ENCODE results near the gene ATG14. TPM values are rescaled to one million over a fixed set of nuclear protein-coding genes. Genes with fewer than 3 reads are reported as not detected.

Gene ATG14
- total and polyA plus RNA-seq, 2 experiments from 2014 or later: 7.3 to 15.2 TPM

DNA sequence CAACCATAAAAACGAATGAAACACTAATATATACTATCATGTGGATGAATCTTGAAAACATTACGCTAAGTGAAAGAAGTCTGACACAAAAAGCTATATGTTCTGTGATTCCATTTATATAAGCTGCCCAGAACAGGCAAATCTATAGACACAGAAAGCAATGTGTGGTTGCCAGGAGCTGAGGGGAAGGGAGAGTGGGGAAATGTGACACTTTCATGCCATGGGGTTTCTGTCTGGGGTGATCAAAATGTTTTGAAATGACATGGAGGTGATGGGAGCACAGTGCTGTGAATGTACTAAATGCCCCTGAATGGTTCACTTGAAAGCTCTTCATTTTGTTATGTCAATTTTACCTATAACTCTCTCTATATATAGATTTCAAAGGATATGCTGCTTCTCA lies 30.1 kb downstream of the ATG14 start:
- Mint-ChIP-seq H3K9me3 (no peaks in the 10 kb centered on the region), H3K27ac (no peak overlapping the region), H3K4me1 (no peaks in the 10 kb centered on the region), H3K27me3 (ENCODE audit: insufficient read depth, low read depth, poor library complexity) (no peaks in the 10 kb centered on the region), H3K36me3 (ENCODE audit: low read depth) (peaks cover 28% of the 10 kb centered on the region), H3K4me3 (no peak overlapping the region)
- Histone ChIP-seq H3K4me1 (ENCODE audit: insufficient read depth) (no peaks in the 10 kb centered on the region), H3K9me2 (ENCODE audit: insufficient read depth) (no peaks in the 10 kb centered on the region), H4K20me1 (replicated peaks; ENCODE audit: insufficient read depth) (peaks cover 3% of the 10 kb centered on the region), H3K79me2 (replicated peaks; ENCODE audit: insufficient read depth) (no peaks in the 10 kb centered on the region), H3K4me3 (no peak overlapping the region), H3K27me3 (ENCODE audit: insufficient read depth) (no peaks in the 10 kb centered on the region), H3K36me3 (ENCODE audit: insufficient read depth) (peaks cover 19% of the 10 kb centered on the region), H3K4me2 (no peak overlapping the region), H3F3A (replicated peaks; ENCODE audit: low read depth) (no peaks in the 10 kb centered on the region), H2AFZ (no peak overlapping the region), H3K27ac (ENCODE audit: low read depth) (no peak overlapping the region)
- DNase-seq (ENCODE audit: low spot score): no peak
- no peak for ATAC-seq
- TF ChIP-seq EZH2 (IDR thresholded peaks at IDR 0.05; ENCODE audit: low read depth, unreplicated experiment) (no peak), STAT1 (IDR thresholded peaks at IDR 0.05; ENCODE audit: unreplicated experiment) (no peak), ZNF331 (CRISPR knock-in tag; IDR thresholded peaks at IDR 0.05; ENCODE audit: low read depth) (no peak), ZNF114 (CRISPR knock-in tag; IDR thresholded peaks at IDR 0.05) (no peak), POLR2AphosphoS5 (IDR thresholded peaks at IDR 0.05; ENCODE audit: low read depth) (no peak), CREB1 (CRISPR knock-in tag; IDR thresholded peaks at IDR 0.05; ENCODE audit: low read depth) (no peak), EZH2phosphoT487 (IDR thresholded peaks at IDR 0.05; ENCODE audit: unreplicated experiment) (no peak), NANOG (IDR thresholded peaks at IDR 0.05; ENCODE audit: borderline replicate concordance) (no peak), JUNB (IDR thresholded peaks at IDR 0.05; ENCODE audit: unreplicated experiment) (no peak)
- TF ChIP-seq, protein P1, sequence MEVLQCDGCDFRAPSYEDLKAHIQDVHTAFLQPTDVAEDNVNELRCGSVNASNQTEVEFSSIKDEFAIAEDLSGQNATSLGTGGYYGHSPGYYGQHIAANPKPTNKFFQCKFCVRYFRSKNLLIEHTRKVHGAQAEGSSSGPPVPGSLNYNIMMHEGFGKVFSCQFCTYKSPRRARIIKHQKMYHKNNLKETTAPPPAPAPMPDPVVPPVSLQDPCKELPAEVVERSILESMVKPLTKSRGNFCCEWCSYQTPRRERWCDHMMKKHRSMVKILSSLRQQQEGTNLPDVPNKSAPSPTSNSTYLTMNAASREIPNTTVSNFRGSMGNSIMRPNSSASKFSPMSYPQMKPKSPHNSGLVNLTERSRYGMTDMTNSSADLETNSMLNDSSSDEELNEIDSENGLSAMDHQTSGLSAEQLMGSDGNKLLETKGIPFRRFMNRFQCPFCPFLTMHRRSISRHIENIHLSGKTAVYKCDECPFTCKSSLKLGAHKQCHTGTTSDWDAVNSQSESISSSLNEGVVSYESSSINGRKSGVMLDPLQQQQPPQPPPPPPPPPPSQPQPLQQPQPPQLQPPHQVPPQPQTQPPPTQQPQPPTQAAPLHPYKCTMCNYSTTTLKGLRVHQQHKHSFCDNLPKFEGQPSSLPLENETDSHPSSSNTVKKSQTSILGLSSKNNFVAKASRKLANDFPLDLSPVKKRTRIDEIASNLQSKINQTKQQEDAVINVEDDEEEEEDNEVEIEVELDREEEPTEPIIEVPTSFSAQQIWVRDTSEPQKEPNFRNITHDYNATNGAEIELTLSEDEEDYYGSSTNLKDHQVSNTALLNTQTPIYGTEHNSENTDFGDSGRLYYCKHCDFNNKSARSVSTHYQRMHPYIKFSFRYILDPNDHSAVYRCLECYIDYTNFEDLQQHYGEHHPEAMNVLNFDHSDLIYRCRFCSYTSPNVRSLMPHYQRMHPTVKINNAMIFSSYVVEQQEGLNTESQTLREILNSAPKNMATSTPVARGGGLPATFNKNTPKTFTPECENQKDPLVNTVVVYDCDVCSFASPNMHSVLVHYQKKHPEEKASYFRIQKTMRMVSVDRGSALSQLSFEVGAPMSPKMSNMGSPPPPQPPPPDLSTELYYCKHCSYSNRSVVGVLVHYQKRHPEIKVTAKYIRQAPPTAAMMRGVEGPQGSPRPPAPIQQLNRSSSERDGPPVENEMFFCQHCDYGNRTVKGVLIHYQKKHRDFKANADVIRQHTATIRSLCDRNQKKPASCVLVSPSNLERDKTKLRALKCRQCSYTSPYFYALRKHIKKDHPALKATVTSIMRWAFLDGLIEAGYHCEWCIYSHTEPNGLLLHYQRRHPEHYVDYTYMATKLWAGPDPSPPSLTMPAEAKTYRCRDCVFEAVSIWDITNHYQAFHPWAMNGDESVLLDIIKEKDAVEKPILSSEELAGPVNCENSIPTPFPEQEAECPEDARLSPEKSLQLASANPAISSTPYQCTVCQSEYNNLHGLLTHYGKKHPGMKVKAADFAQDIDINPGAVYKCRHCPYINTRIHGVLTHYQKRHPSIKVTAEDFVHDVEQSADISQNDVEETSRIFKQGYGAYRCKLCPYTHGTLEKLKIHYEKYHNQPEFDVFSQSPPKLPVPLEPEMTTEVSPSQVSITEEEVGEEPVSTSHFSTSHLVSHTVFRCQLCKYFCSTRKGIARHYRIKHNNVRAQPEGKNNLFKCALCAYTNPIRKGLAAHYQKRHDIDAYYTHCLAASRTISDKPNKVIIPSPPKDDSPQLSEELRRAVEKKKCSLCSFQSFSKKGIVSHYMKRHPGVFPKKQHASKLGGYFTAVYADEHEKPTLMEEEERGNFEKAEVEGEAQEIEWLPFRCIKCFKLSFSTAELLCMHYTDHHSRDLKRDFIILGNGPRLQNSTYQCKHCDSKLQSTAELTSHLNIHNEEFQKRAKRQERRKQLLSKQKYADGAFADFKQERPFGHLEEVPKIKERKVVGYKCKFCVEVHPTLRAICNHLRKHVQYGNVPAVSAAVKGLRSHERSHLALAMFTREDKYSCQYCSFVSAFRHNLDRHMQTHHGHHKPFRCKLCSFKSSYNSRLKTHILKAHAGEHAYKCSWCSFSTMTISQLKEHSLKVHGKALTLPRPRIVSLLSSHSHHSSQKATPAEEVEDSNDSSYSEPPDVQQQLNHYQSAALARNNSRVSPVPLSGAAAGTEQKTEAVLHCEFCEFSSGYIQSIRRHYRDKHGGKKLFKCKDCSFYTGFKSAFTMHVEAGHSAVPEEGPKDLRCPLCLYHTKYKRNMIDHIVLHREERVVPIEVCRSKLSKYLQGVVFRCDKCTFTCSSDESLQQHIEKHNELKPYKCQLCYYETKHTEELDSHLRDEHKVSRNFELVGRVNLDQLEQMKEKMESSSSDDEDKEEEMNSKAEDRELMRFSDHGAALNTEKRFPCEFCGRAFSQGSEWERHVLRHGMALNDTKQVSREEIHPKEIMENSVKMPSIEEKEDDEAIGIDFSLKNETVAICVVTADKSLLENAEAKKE (CRISPR knock-in tag; IDR thresholded peaks at IDR 0.05): no peak
- TF ChIP-seq, protein P2, sequence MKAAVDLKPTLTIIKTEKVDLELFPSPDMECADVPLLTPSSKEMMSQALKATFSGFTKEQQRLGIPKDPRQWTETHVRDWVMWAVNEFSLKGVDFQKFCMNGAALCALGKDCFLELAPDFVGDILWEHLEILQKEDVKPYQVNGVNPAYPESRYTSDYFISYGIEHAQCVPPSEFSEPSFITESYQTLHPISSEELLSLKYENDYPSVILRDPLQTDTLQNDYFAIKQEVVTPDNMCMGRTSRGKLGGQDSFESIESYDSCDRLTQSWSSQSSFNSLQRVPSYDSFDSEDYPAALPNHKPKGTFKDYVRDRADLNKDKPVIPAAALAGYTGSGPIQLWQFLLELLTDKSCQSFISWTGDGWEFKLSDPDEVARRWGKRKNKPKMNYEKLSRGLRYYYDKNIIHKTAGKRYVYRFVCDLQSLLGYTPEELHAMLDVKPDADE (IDR thresholded peaks at IDR 0.05): no peak
- TF ChIP-seq, protein P3, sequence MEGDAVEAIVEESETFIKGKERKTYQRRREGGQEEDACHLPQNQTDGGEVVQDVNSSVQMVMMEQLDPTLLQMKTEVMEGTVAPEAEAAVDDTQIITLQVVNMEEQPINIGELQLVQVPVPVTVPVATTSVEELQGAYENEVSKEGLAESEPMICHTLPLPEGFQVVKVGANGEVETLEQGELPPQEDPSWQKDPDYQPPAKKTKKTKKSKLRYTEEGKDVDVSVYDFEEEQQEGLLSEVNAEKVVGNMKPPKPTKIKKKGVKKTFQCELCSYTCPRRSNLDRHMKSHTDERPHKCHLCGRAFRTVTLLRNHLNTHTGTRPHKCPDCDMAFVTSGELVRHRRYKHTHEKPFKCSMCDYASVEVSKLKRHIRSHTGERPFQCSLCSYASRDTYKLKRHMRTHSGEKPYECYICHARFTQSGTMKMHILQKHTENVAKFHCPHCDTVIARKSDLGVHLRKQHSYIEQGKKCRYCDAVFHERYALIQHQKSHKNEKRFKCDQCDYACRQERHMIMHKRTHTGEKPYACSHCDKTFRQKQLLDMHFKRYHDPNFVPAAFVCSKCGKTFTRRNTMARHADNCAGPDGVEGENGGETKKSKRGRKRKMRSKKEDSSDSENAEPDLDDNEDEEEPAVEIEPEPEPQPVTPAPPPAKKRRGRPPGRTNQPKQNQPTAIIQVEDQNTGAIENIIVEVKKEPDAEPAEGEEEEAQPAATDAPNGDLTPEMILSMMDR (conservative IDR thresholded peaks at IDR 0.05; ENCODE audit: low read depth in 2 of 2): no peak
- TF ChIP-seq, protein P4, sequence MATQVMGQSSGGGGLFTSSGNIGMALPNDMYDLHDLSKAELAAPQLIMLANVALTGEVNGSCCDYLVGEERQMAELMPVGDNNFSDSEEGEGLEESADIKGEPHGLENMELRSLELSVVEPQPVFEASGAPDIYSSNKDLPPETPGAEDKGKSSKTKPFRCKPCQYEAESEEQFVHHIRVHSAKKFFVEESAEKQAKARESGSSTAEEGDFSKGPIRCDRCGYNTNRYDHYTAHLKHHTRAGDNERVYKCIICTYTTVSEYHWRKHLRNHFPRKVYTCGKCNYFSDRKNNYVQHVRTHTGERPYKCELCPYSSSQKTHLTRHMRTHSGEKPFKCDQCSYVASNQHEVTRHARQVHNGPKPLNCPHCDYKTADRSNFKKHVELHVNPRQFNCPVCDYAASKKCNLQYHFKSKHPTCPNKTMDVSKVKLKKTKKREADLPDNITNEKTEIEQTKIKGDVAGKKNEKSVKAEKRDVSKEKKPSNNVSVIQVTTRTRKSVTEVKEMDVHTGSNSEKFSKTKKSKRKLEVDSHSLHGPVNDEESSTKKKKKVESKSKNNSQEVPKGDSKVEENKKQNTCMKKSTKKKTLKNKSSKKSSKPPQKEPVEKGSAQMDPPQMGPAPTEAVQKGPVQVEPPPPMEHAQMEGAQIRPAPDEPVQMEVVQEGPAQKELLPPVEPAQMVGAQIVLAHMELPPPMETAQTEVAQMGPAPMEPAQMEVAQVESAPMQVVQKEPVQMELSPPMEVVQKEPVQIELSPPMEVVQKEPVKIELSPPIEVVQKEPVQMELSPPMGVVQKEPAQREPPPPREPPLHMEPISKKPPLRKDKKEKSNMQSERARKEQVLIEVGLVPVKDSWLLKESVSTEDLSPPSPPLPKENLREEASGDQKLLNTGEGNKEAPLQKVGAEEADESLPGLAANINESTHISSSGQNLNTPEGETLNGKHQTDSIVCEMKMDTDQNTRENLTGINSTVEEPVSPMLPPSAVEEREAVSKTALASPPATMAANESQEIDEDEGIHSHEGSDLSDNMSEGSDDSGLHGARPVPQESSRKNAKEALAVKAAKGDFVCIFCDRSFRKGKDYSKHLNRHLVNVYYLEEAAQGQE (IDR thresholded peaks at IDR 0.05; ENCODE audit: unreplicated experiment): no peak

All from GM23338 (cell line).